ENCODE data around the gene ATP6V0D1. TPM values are rescaled to one million over a fixed set of nuclear protein-coding genes. Genes with fewer than 3 reads are reported as not detected.
"Not testable (repeated sequence)": the region's sequence is repeated elsewhere in the genome, so short reads cannot be mapped to it uniquely, and the experiment has no call there.

ATP6V0D1 gene
- total and polyA plus RNA-seq, 8 donors: 48.5 to 185 (median 58.6) TPM

- Histone ChIP-seq H3K4me1 (peaks cover 0 to 34% of the 10 kb centered on the region in 2 donors), H3K36me3 (no peaks in the 10 kb centered on the region), H3K4me3 (no peak overlapping the region), H3K27ac (no peak overlapping the region), H3K9me3 (no peaks in the 10 kb centered on the region), H3K27me3 (no peaks in the 10 kb centered on the region)
- TF ChIP-seq CTCF (IDR thresholded peaks at IDR 0.05): no peak
- DNase-seq (no peak), ATAC-seq (no peak)
- intact Hi-C loops (cut with DNase I): no loop called here
These were observed 35.6 kb upstream of the ATP6V0D1 start for GRCh38 chr16:67516296-67517154.

DNA sequence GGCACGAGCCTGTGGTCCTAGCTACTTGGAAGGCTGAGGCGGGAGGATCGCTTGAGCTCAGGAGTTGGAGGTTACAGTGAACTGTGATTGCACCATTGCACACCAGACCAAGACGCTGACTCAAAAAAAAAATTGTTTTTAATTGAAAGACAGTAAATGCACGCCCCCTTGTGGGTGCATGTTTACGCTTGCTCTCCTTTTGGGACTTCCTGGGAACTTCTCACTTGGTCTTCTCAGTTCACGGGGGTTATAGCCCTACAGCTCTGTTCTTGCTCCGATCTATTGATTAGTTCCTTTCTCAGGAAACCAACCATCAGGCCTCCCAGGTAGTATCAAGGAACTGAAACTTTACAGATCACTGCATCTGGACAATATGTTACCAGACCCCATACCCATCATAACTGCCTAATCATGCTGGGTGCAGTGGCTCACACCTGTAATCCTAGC, 33.4 kb upstream of the ATP6V0D1 start:
- DNase-seq (peak in 2 of 4 donors; percentile 77 to 82), ATAC-seq (peak; percentile 88)
- no peaks in the 10 kb centered on the region for H3K36me3 ChIP-seq
- intact Hi-C loops (cut with DNase I): no loop called here
- H3K27me3 ChIP-seq: no peaks in the 10 kb centered on the region
- peaks cover 0 to 24% of the 10 kb centered on the region in 2 donors for H3K4me1 ChIP-seq
- H3K27ac ChIP-seq: no peak overlapping the region
- no peak overlapping the region for H3K4me3 ChIP-seq
- peak; percentile 65 to 73 for TF ChIP-seq CTCF (IDR thresholded peaks at IDR 0.05)
- H3K9me3 ChIP-seq: no peaks in the 10 kb centered on the region

DNA sequence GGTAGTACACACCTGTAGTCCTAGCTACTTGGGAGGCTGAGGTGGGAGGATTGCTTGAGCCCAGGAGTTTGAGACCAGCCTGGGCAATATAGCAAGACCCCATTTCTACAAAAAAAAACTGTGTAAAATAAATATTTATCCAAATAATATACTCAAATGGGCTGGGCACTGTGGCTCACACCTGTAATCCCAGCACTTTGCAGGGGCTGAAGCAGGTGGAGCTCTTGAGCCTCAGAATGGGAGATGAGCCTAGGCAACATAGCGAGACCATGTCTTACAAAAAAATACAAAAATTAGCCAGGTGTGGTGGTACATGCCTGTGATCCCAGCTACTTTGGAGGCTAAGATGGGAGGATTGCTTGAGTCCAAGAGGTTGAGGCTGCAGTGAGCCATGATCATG, 32.9 kb upstream of the ATP6V0D1 start:
- ATAC-seq, H3K27me3 ChIP-seq: not testable (repeated sequence)

GRCh38 chr16:67509016-67509415, 28.1 kb upstream of the ATP6V0D1 start:
- TF ChIP-seq CTCF (IDR thresholded peaks at IDR 0.05): no peak
- Histone ChIP-seq H3K27me3 (no peaks in the 10 kb centered on the region), H3K4me1 (peaks cover 4 to 31% of the 10 kb centered on the region in 2 donors), H3K36me3 (no peaks in the 10 kb centered on the region), H3K9me3 (no peaks in the 10 kb centered on the region), H3K27ac (no peak overlapping the region), H3K4me3 (no peak overlapping the region)
- ATAC-seq: no peak
- no peak for DNase-seq
- intact Hi-C loops (cut with DNase I): no loop called here

More for the DNA sequence above, 32.9 kb upstream of the ATP6V0D1 start:
- peaks cover 0 to 24% of the 10 kb centered on the region in 2 donors for H3K4me1 ChIP-seq
- H3K36me3 ChIP-seq; intact Hi-C loops (cut with DNase I); H3K4me3 ChIP-seq; H3K27ac ChIP-seq; H3K9me3 ChIP-seq; DNase-seq: not testable (repeated sequence)

- intact Hi-C loops (cut with DNase I): no loop called here
These were observed 25.5 kb upstream of the ATP6V0D1 start for GRCh38 chr16:67506468-67506867.

More at GRCh38 chr16:67506468-67506867, 25.5 kb upstream of the ATP6V0D1 start:
- peaks cover 4 to 34% of the 10 kb centered on the region in 2 donors for H3K4me1 ChIP-seq
- no peaks in the 10 kb centered on the region for H3K9me3 ChIP-seq
- ATAC-seq (no peak), DNase-seq (no peak)
- no peaks in the 10 kb centered on the region for H3K36me3 ChIP-seq
- H3K4me3 ChIP-seq: no peak overlapping the region
- no peaks in the 10 kb centered on the region for H3K27me3 ChIP-seq
- TF ChIP-seq CTCF (IDR thresholded peaks at IDR 0.05): no peak
- peak overlapping the region in 1 of 2 donors; percentile 33 for H3K27ac ChIP-seq

All from left lung (tissue), 10 donors.